Urinary bladder (tissue), 4 donors: Measurements from ENCODE around the gene PAX2. TPM values are rescaled to one million over a fixed set of nuclear protein-coding genes. Genes with fewer than 3 reads are reported as not detected.

ENCODE experiments used
- DNase-seq: peaks from one replicate; pipeline ENCODE4 v3.0.0-alpha.2; 2015; ENCODE audit errors: extremely low spot score
- H3K27ac ChIP-seq: one replicate; pipeline ENCODE4 v1.5.1; 2013; ENCODE audit warnings: low read depth, mild to moderate bottlenecking, moderate library complexity
- H3K36me3 ChIP-seq: one replicate; pipeline ENCODE4 v1.6.1; 2013; ENCODE audit warnings: mild to moderate bottlenecking, moderate library complexity; ENCODE audit not compliant: insufficient read depth
- H3K4me1 ChIP-seq: one replicate; pipeline ENCODE4 v1.6.1; 2013; ENCODE audit warnings: mild to moderate bottlenecking, moderate library complexity; ENCODE audit not compliant: insufficient read depth
- H3K4me3 ChIP-seq: one replicate; pipeline ENCODE4 v1.5.1; 2013; ENCODE audit warnings: low read depth, low read length
- WGBS: extraction: QIAGEN DNeasy Blood & Tissue Kit; methylation state at CpG from one replicate; pipeline ENCODE4 v1.1.7; 2013; 5-methylcytosine and 5-hydroxymethylcytosine counted together
- polyA plus RNA-seq: library from polyadenylated mRNA; stranded (reverse); fragments of 200-250 nt; gene quantifications from one replicate; pipeline ENCODE4 v1.2.3, GENCODE V29; 2013
- total RNA-seq: library from RNA; depleted of rRNA; stranded (reverse); fragments of >200 nt; gene quantifications from one replicate; pipeline ENCODE4 v1.2.3, GENCODE V29; 2014
- donor health status: healthy with polysubstance abuse.
- donor health status: healthy.

The PAX2 gene
- total and polyA plus RNA-seq, 2 donors: not detected

- DNase-seq: no peak
Measured at GRCh38 chr10:100769481-100769880, 24.1 kb downstream of the PAX2 start.

DNA sequence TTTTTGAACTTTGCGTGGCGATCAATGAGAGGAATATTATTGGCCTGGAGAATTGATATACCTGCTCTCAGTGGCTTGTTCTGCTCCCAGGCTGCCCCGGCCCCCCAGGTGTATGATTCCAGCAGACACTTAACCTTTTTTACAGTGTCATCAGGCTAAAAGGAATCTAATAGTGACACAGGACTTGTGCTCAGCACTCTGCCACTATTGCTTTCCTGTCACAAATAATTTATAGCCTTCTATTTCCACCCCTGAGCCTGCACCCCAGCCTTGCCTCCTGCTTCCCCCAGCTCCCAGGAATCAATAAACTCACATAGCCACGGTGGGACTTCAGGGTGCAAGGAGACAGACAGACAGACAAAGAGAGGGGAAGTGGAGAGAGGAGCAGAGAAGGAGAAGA, 28.3 kb downstream of the PAX2 start:
- Histone ChIP-seq H3K4me1 (no peaks in the 10 kb centered on the region), H3K4me3 (no peak overlapping the region), H3K36me3 (no peaks in the 10 kb centered on the region), H3K27ac (no peak overlapping the region)
- DNase-seq: no peak
- WGBS: 76% methylated on average over 4 of the region's 4 CpGs

More at GRCh38 chr10:100769481-100769880, 24.1 kb downstream of the PAX2 start:
- Histone ChIP-seq H3K27ac (no peak overlapping the region), H3K4me3 (no peak overlapping the region), H3K4me1 (no peaks in the 10 kb centered on the region), H3K36me3 (no peaks in the 10 kb centered on the region)
- 88% methylated on average over 2 of the region's 2 CpGs for WGBS

DNA sequence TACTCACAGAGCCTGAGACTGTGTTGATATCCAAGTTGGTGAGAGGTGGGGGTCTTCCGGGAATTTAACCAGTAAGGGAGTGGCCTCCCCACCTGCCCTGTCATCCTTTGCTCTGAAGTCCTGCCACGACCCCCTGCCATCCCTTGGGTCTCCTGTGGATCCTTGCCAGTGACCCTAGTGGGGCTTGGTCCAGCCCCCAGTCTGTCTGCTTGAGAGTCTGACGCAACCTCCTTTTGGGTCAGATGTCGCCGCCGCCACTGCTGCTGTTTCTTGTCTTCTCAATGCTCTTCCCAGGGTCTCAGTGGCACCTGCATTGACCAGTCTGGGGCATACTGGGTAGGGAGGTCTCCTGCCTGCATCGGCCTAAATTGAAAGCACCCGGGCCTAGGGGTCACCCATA, 28.8 kb downstream of the PAX2 start:
- H3K36me3 ChIP-seq: no peaks in the 10 kb centered on the region
- 78% methylated on average over 8 of the region's 8 CpGs for WGBS
- no peak overlapping the region for H3K27ac ChIP-seq
- no peak for DNase-seq
- no peaks in the 10 kb centered on the region for H3K4me1 ChIP-seq
- H3K4me3 ChIP-seq: no peak overlapping the region

DNA sequence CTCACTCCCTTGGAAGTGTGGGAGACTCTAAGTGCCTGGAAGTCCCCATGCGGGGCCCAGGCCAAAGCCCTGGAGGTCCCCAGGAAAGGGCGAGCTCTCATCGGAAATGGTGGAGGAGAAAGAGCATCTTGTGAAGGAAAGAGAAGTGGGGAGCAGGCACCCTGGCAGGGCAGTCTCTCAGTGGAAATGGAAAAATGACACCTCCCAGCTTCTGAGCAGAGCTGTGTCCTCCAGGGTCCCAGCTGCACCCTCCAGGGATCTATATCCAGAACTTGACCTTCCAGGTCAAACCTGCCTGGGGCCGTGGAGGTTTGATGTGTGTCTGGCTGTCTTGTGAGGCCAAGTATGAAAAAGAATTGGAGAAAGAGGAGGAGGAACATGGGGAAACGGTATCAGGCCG, 29.5 kb downstream of the PAX2 start:
- Histone ChIP-seq H3K4me3 (no peak overlapping the region), H3K27ac (no peak overlapping the region), H3K36me3 (no peaks in the 10 kb centered on the region), H3K4me1 (no peaks in the 10 kb centered on the region)
- WGBS: 69% methylated on average over 6 of the region's 6 CpGs
- DNase-seq: no peak

GRCh38 chr10:100775386-100775785, 30.0 kb downstream of the PAX2 start:
- Histone ChIP-seq H3K4me3 (no peak overlapping the region), H3K4me1 (no peaks in the 10 kb centered on the region), H3K36me3 (no peaks in the 10 kb centered on the region), H3K27ac (no peak overlapping the region)
- no peak for DNase-seq
- WGBS: 59% methylated on average over 5 of the region's 5 CpGs

DNA sequence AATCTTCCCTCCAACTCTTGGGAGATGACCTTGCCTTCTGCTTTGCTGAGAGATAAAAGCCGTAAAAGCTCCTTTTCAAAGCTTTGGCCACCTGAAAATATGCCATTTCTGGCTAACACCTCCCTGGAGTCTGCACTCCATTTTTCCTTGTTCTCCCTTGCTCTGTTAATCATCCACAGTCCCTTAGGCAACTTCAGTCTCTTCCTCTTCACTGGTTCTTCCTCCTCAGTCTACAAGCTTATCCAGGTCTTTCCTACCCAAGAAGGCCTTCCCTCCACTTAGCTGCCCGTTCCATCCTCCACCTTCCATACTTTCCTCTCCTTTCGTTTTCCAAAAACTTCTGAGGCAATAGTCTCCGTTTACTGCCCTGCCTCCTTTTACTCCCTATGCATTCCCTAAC, 30.5 kb downstream of the PAX2 start:
- H3K27ac ChIP-seq: no peak overlapping the region
- WGBS: 62% methylated on average over 4 of the region's 4 CpGs
- no peak overlapping the region for H3K4me3 ChIP-seq
- H3K4me1 ChIP-seq: no peaks in the 10 kb centered on the region
- DNase-seq: no peak
- H3K36me3 ChIP-seq: no peaks in the 10 kb centered on the region

GRCh38 chr10:100776671-100777070, 31.3 kb downstream of the PAX2 start:
- no peak overlapping the region for H3K4me3 ChIP-seq
- H3K4me1 ChIP-seq: no peaks in the 10 kb centered on the region
- 93% methylated on average over 1 of the region's 1 CpG for WGBS
- no peak overlapping the region for H3K27ac ChIP-seq
- no peaks in the 10 kb centered on the region for H3K36me3 ChIP-seq
- no peak for DNase-seq

DNA sequence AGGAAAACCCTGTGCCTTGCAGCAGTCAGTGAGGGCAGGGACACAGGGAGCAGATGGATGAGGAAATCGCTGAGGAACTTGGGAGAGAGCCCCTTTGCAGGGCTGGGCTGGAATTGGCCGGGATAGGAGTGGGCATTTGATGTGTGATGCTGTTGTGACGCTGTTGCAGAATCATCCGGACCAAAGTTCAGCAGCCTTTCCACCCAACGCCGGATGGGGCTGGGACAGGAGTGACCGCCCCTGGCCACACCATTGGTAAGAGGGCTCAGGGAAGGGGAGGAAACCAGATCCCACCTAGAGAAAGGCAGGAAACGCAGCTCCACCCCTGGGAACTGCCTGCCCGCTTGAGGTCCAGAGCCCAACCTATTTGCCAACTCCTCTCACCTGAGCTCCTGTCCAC, 33.9 kb downstream of the PAX2 start:
- Histone ChIP-seq H3K27ac (no peak overlapping the region), H3K4me1 (no peaks in the 10 kb centered on the region), H3K4me3 (no peak overlapping the region), H3K36me3 (no peaks in the 10 kb centered on the region)
- no peak for DNase-seq
- WGBS: 82% methylated on average over 9 of the region's 9 CpGs

- Histone ChIP-seq H3K27ac (no peak overlapping the region), H3K4me3 (no peak overlapping the region), H3K4me1 (no peaks in the 10 kb centered on the region), H3K36me3 (no peaks in the 10 kb centered on the region)
- DNase-seq: no peak
- WGBS: 80% methylated on average over 2 of the region's 2 CpGs
Measured at GRCh38 chr10:100780324-100780723, 34.9 kb downstream of the PAX2 start.

DNA sequence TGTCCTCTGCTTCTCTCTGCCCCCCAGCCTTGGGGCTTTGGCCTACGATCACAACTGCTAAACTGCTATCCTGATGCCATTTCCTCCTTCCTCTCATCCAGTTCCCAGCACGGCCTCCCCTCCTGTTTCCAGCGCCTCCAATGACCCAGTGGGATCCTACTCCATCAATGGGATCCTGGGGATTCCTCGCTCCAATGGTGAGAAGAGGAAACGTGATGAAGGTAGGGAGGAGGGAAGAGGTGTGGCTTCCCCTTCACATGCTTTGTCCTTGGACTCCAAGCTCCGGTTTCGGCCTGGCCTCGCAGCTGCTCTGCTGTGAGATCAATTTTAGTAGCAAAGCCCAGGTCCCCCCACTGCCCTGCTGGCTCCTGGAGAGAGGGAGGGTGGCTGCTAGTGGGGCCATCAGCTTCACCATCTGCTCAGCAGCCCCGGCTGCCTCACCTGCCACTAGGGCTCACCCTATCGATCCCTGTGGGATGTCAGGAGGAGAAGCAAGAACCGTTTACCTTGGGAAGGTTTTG, 35.8 kb downstream of the PAX2 start:
- WGBS: 65% methylated on average over 11 of the region's 11 CpGs
- H3K4me3 ChIP-seq: no peak overlapping the region
- H3K4me1 ChIP-seq: no peaks in the 10 kb centered on the region
- H3K27ac ChIP-seq: no peak overlapping the region
- no peak for DNase-seq
- no peaks in the 10 kb centered on the region for H3K36me3 ChIP-seq

GRCh38 chr10:100782461-100783244, 37.3 kb downstream of the PAX2 start:
- Histone ChIP-seq H3K4me1 (no peaks in the 10 kb centered on the region), H3K36me3 (no peaks in the 10 kb centered on the region), H3K4me3 (no peak overlapping the region), H3K27ac (no peak overlapping the region)
- WGBS: 76% methylated on average over 13 of the region's 13 CpGs
- DNase-seq: no peak

- no peaks in the 10 kb centered on the region for H3K4me1 ChIP-seq
- no peaks in the 10 kb centered on the region for H3K36me3 ChIP-seq
- no peak overlapping the region for H3K27ac ChIP-seq
- 82% methylated on average over 3 of the region's 3 CpGs for WGBS
- no peak overlapping the region for H3K4me3 ChIP-seq
- DNase-seq: no peak
Measured at GRCh38 chr10:100784126-100784525, 38.7 kb downstream of the PAX2 start.

DNA sequence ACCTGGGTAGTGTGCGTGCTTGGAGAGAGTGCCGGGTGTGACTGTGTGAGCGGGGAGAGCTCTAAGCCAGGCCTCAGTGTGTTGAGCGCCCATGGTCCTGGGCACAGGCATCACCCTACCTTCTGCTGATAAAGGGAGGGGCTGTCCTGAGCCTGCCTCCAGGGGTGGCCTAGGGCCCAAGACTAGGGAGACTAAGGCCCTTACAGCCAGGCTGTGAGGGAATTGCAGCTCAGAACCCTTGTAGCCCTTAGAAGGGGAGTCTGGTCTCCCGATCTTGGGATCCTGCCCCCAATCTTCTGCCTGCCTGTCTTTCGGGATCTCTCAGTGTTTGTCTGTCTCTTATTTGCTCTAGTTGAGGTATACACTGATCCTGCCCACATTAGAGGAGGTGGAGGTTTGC, 41.2 kb downstream of the PAX2 start:
- WGBS: 93% methylated on average over 6 of the region's 6 CpGs
- H3K4me3 ChIP-seq: no peak overlapping the region
- no peaks in the 10 kb centered on the region for H3K36me3 ChIP-seq
- H3K27ac ChIP-seq: no peak overlapping the region
- no peak for DNase-seq
- H3K4me1 ChIP-seq: no peaks in the 10 kb centered on the region

GRCh38 chr10:100788002-100788903, 42.9 kb downstream of the PAX2 start:
- H3K36me3 ChIP-seq: no peaks in the 10 kb centered on the region
- H3K27ac ChIP-seq: no peak overlapping the region
- 48% methylated on average over 18 of the region's 18 CpGs for WGBS
- DNase-seq: no peak
- H3K4me3 ChIP-seq: no peak overlapping the region
- H3K4me1 ChIP-seq: no peaks in the 10 kb centered on the region
